GM19328 (cell line): ENCODE results near the gene CHRM1.

Experiments
- ATAC-seq: cut with Tn5 transposase; IDR thresholded peaks from one replicate; pipeline ENCODE4 v1.9.1; 2021; ENCODE audit warnings: mild to moderate bottlenecking, moderate library complexity; ENCODE audit not compliant: unreplicated experiment

CHRM1 gene

GRCh38 chr11:62905927-62906531 is 15.1 kb downstream of the CHRM1 start:
- ATAC-seq: no peak

- ATAC-seq: no peak
Measured at GRCh38 chr11:62905296-62905695, 15.9 kb downstream of the CHRM1 start.

GRCh38 chr11:62902932-62903331 is 18.2 kb downstream of the CHRM1 start:
- no peak for ATAC-seq

- ATAC-seq: no peak
Measured at GRCh38 chr11:62898027-62898426, 23.1 kb downstream of the CHRM1 start.

- no peak for ATAC-seq
Measured at GRCh38 chr11:62897311-62897710, 23.9 kb downstream of the CHRM1 start.

- ATAC-seq: no peak
Measured at GRCh38 chr11:62896049-62896448, 25.1 kb downstream of the CHRM1 start.

GRCh38 chr11:62895501-62895900 is 25.7 kb downstream of the CHRM1 start:
- no peak for ATAC-seq

- no peak for ATAC-seq
Measured at GRCh38 chr11:62892077-62892922, 28.9 kb downstream of the CHRM1 start.

- no peak for ATAC-seq
Measured at GRCh38 chr11:62889484-62890437, 31.4 kb downstream of the CHRM1 start.

GRCh38 chr11:62889126-62889483 is 32.1 kb downstream of the CHRM1 start:
- no peak for ATAC-seq

GRCh38 chr11:62888406-62888805 is 32.8 kb downstream of the CHRM1 start:
- ATAC-seq: no peak

- no peak for ATAC-seq
Measured at GRCh38 chr11:62885137-62885750, 35.9 kb downstream of the CHRM1 start.

- no peak for ATAC-seq
Measured at GRCh38 chr11:62883673-62884072, 37.5 kb downstream of the CHRM1 start.

- no peak for ATAC-seq
Measured at GRCh38 chr11:62882788-62883501, 38.2 kb downstream of the CHRM1 start.

- no peak for ATAC-seq
Measured at GRCh38 chr11:62882431-62882749, 38.8 kb downstream of the CHRM1 start.

- ATAC-seq: peak; percentile 23
Measured at GRCh38 chr11:62881579-62882430, 39.4 kb downstream of the CHRM1 start.

- ATAC-seq: peak; percentile 61
Measured at GRCh38 chr11:62880803-62881578, 40.2 kb downstream of the CHRM1 start, which contains the start of gene SLC3A2. Gene SLC3A2, plus strand, starts transcription at chr11:62880896. Its CDS starts 128 bp downstream, at chr11:62881024.

- ATAC-seq: peak; percentile 27
Measured at GRCh38 chr11:62880231-62880802, 40.8 kb downstream of the CHRM1 start.
